Pancreas (tissue), 10 donors: ENCODE results near the gene WDR3. TPM values are rescaled to one million over a fixed set of nuclear protein-coding genes. Genes with fewer than 3 reads are reported as not detected.

Source experiments
- ATAC-seq, 4 donors: fragments of 200-7000 bp; cut with Tn5 transposase; one replicate each; pipeline versions ENCODE4 v1.8.0 to v1.9.1; 2020; ENCODE audit warnings: mild to moderate bottlenecking in 4 of 4, moderate library complexity in 4 of 4
- DNase-seq, 6 donors: peaks; one replicate each; pipeline ENCODE4 v3.0.0-alpha.2; 2020
- FAIRE-seq: peaks from 2 replicates; lab custom pipeline; 2012; peaks lifted over from hg19 to GRCh38; lab: Jason Lieb, UNC
- H3K27ac ChIP-seq, 4 donors: fragments of 200-600 bp; sonication (generic); 1 replicate in 3 of 4; 2 replicates in 1 of 4; pipeline versions ENCODE4 v1.5.0 to v1.8.0; 2020
- H3K27me3 ChIP-seq, 4 donors: fragments of 200-600 bp; one replicate each; pipeline ENCODE4 v1.8.0; 2021
- H3K36me3 ChIP-seq, 3 donors: fragments of 200-600 bp; sonication (generic) in 1 of 3; one replicate each; pipeline versions ENCODE4 v1.5.0 to v1.8.0; 2020 to 2021
- H3K4me1 ChIP-seq, 3 donors: fragments of 200-600 bp; one replicate each; pipeline ENCODE4 v1.8.0; 2021
- H3K4me3 ChIP-seq, 4 donors: fragments of 200-600 bp; sonication (generic) in 2 of 4; one replicate each; pipeline versions ENCODE4 v1.5.0 to v1.8.0; 2020 to 2021
- H3K9me3 ChIP-seq, 4 donors: fragments of 200-600 bp; one replicate each; pipeline ENCODE4 v1.8.0; 2021
- CTCF ChIP-seq, 4 donors: fragments of 200-600 bp; sonication (generic) in 3 of 4; IDR thresholded peaks; one replicate each; pipeline versions ENCODE4 v1.5.0 to v1.8.0; 2021; ENCODE audit warnings: antibody characterized with exemption in 4 of 4
- WGBS, 2 donors: extraction: QIAGEN DNeasy Blood & Tissue Kit; methylation state at CpG; one replicate each; pipeline ENCODE4 v1.1.7; 2013; 5-methylcytosine and 5-hydroxymethylcytosine counted together
- intact Hi-C, 3 donors: fragments of 100-400 bp; cut with DNase I; formaldehyde crosslinking; loops; one replicate each; pipeline versions ENCODE4 v1.11.1 to v1.14.2; 2022
- polyA plus RNA-seq, 2 donors: library from polyadenylated mRNA; stranded (reverse); fragments of 200-250 nt; gene quantifications; one replicate each; pipeline ENCODE4 v1.2.3, GENCODE V29; 2013
- total RNA-seq, 6 donors: library from RNA; stranded (reverse); fragmentation: NEBNext Ultra II Directional in 4 of 6; extraction: Animal tissue kit (Norgen Biotek cat#: 25700) in 4 of 6; gene quantifications; one replicate each; pipeline versions ENCODE4 v1.2.1 to v1.2.4, GENCODE V29; 2021 to 2023
- donor health status: healthy with polysubstance abuse.
- donor health status: DM: no; HTN: no; CAD: no; lungs with moderate emphysema.
- donor health status: DM: no; HTN: no; CAD: no.
- donor health status: control.
- donor health status: control.
- donor health status: Bipolar disorder and iron deficiency.
- donor health status: DM: yes; HTN: yes; CAD: no.
- donor health status: DM: no; HTN: no; CAD: no.
- donor health status: DM: no; HTN: no; CAD: no.
- donor health status: DM: yes; HTN: yes; CAD: no.

The WDR3 gene
- total and polyA plus RNA-seq, 8 donors = 1.5 to 18.8 (median 12.3) TPM

DNA sequence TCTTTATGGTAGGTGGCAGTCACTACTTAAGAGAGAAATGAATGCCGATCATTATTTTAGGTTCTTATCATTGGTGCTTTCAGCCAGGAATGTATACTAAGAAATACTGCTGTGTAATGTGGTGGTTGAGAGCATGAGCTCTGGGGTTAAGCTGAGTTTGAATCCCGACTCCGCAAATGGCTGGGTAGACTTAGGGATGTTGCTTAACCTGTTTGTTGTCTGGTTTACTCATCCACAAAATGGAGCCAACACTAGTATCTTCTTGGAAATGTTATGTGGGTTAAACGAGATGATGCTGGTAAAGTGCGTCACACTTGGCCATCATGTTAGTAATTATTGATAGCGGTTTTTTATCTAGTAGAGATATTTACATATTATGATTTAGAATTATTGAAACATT, 83.8 kb downstream of the WDR3 start:
- no peak for FAIRE-seq
- DNase-seq = no peak
- Histone ChIP-seq H3K36me3 (no peaks in the 10 kb centered on the region), H3K27me3 (no peaks in the 10 kb centered on the region), H3K4me3 (no peak overlapping the region), H3K4me1 (no peaks in the 10 kb centered on the region), H3K27ac (no peak overlapping the region), H3K9me3 (no peaks in the 10 kb centered on the region)
- intact Hi-C loops = no loop called here
- WGBS, 2 donors = 69 to 85% methylated on average over 6 of the region's 6 CpGs
- no peak for TF ChIP-seq CTCF (IDR thresholded peaks at IDR 0.05)
- ATAC-seq = no peak

GRCh38 chr1:118013938-118014337, 84.4 kb downstream of the WDR3 start:
- Histone ChIP-seq H3K27me3 (no peaks in the 10 kb centered on the region), H3K4me1 (no peaks in the 10 kb centered on the region), H3K36me3 (no peaks in the 10 kb centered on the region), H3K9me3 (no peaks in the 10 kb centered on the region), H3K4me3 (no peak overlapping the region), H3K27ac (no peak overlapping the region)
- no peak for TF ChIP-seq CTCF (IDR thresholded peaks at IDR 0.05)
- DNase-seq = no peak
- intact Hi-C loops = no loop called here
- ATAC-seq = no peak
- FAIRE-seq = no peak

Other genes with a start within 250 kb of the WDR3 start
- gene GDAP2, start 118 bp upstream of the WDR3 start, total RNA-seq = 10 to 100 TPM; 11.1 to 24.1 (median 15.4) TPM
- gene GDAP2, start 118 bp upstream of the WDR3 start, polyA plus RNA-seq = 1 to 10 TPM; 2.0 to 3.0 TPM